ENCODE measurements around the gene NRM.
"Not testable (repeated sequence)": the region's sequence is repeated elsewhere in the genome, so short reads cannot be mapped to it uniquely, and the experiment has no call there.

The NRM gene

DNA sequence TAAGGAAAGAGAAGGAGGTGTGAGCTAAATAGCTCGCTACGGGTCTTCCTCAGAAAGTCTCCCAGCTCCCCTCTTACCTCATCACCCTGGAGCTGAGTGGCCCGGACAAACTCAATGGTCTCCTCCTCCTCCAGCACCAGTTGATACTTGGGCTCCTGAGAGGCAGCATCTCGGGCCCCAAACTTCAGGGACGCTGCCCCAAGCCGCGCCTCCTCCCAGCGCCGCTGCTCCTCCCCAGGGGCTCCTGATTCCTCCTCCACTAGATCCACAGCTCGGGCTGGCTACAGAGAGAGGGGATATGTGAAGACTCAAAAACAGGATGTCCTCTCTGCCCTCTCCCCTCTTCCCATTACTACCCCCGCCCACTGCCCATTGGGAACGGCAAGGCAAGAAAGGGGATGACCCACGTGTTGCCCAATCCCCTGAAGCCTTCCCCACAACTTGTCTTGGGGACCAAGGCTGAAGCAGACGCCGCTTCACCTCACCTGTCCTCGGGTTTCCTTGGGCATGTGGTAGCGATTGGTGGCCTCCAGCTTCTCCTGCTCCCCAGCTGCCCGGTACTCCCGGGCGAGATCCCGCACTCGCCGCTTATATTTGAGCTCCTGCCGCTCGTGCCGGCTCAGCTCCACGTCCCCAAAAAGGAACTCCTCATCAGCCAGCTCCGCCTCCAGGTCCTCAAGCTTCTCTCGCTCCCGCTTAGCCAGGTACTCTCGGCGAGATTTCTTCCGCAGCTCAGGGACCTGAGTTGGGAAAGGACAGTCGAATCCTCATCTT is 25.6 kb downstream of the NRM start:
- DNase-seq, result no peak

GRCh38 chr6:30657922-30658321 is 32.9 kb downstream of the NRM start:
- not testable (repeated sequence) for DNase-seq

GRCh38 chr6:30657454-30657853 is 33.3 kb downstream of the NRM start:
- DNase-seq, result peak in 1 of 4 experiments; percentile 15

- peak; percentile 74 to 86 (median 82) for DNase-seq
Observed at GRCh38 chr6:30656513-30656912, 34.3 kb downstream of the NRM start.

DNA sequence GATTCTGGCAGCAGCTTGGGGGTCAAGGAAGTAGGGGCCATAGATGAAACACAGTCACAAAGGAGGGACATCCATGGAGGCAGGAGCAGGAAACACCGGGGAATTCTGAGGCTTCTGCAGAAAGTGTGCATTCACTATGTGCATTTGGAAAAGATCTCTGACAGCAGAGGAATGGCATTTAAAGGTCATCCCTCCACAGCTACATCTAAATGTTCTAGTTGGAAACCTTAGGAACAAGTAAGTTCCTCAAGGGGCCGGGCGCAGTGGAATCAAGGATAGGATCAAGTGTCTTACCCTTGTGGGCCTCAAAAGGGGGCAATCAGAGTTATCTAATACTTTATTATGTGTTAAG is 35.1 kb downstream of the NRM start:
- DNase-seq, result no peak

DNA sequence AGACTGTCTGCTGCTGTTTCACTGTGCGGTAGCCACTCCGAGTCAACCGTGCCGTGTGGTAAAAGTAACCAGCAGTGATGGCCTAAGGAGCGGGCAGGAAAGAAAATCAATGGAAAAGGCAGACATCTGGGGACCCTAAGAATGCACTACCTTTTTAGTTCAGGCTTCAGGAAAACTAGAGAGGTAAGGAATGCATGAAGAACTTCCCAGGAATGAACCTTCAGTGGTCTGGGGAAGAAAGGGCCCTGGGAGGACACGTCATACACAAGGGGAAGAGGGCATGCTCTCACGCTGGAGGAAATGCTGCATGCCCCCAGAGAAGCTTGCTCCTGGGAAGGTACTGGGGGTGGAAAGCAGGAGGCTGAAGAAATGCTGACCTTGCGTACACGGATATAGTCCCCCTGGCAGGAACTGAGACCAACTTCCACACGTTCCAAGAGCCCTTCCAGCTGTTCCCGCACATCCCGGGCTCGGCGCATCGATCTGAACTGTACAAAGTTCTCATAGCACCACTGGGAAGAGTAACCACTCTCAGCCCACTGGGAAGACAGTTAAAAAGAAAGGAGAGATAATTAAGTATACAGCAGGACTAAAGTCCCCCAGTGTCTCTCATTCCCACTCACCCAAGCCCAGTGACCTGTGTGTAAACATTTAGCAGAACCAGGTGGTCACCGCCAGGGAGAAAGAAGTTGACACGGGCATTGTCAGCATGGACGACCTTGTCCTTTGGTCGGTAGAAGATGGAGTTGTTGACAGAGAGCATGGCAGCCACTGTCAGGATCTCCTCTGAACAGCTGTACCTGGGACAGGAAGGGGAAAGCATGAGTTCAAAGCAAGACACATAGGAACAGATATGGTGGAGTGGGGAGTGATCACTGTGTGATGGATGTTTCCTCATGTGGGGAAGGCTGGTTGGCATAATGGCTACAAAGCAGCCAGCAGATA is 35.7 kb downstream of the NRM start:
- DNase-seq, result no peak

GRCh38 chr6:30651143-30651542 is 39.6 kb downstream of the NRM start:
- no peak for DNase-seq

DNA sequence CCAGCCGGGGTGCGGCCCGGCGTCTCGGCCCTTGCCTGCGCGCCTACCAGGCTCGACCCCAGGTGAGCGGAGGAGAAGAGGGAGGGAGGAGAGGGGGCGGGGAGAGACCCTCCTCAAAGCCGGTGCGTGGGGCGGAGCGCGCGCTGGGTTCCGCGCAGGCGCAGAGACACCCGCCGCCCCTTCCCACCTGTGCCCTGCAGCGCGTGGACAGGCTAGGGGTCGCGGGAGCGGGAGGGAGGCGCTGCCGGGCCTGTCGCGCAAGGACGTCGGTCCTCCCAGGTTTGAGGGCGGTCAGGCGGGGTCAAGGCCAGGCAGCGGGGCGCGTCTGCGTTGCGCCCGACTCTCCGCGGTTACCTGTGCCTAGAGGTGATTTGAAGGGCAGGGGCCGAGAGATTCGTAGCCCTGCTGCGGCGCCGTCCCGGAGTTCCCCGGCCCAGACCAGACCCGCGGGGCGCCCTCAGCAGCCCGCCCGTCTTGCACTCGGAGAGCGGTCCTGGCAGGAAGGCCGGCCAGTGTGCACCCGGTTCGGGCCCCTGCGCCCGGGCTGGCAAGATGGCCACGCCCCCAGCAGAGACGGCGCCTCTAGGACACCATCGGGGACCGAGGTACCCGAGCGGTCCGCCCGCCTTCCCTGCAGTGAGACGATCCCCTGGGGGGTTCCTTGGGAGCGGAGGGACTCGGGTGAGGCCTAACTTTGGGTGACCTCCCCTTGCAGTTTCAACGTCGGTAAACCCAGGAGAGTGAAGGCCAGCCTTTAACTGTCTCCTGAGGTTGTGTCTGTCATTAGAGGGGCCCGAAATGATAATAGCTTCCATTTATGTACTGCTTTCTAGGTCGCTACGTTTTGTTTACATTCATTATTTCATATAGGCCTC is 43.3 kb downstream of the NRM start:
- peak; percentile 76 to 89 (median 83) for DNase-seq

DNA sequence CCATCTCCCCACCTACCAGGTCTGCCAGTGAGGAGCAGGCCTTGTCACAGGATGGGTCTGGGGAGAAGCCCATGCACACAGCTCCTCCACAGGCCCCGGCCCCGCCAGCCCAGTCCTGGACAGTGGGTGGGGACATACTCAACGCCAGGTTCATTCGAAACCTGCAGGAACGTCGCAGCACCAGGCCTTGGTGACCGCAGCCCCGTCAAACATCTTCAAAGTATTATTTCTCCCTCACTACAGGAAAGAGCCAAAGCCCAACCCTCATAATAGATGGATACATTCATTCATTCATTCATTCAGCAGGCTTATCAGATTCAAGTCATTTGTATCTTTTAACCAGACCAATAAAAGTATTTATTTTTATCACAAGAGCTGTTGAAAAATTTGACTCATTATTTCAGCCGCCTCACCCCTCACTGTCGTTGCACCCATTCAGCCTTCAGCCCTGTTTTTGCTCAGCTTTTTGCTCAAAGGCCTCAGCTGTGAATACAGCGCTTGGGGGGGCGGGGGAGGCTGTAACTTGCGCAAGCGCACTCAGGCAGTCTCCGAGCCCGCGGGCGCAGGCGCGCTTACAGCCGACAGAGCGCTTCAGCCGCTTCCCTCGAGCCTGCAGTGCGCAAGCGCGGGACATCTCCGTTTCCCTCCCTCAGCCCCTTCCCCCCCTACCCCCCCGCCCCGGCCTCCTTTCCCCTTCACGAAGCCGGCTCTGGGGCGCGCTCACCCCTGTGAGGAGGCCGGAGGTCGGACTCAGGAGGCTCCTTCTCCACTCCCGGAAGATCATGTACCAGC is 44.1 kb downstream of the NRM start, which contains the start of gene C6orf136:
C6orf136 (plus strand) TSS at position 684 of the 792 bp plus-strand sequence; CDS start at position 783, 99 bp downstream.
- peak; percentile 94 to 98 (median 96) for DNase-seq

DNA sequence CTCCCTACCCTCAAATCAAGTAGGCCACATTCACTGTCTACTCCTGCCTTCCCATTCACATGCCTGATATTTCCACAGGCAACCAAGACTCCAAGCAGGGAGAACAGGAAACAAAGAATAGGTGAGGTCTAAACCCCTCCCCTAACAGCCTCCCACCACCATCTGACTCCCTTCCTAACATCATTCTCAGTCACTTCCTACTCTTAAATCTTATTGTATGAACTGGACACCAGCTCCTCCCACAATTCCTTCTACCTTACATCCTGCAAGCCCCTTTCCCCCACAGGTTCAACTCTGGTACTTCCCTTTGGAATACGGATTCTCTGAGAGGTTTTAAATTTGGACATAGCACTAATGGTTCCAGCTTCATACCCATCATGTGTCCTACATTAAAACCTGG is 44.8 kb downstream of the NRM start:
- no peak for DNase-seq

GRCh38 chr6:30644769-30645168 is 46.0 kb downstream of the NRM start:
- DNase-seq, result no peak

GRCh38 chr6:30643656-30644055 is 47.1 kb downstream of the NRM start:
- DNase-seq, result no peak

- no peak for DNase-seq
Observed at GRCh38 chr6:30641048-30641447, 49.7 kb downstream of the NRM start.

DNA sequence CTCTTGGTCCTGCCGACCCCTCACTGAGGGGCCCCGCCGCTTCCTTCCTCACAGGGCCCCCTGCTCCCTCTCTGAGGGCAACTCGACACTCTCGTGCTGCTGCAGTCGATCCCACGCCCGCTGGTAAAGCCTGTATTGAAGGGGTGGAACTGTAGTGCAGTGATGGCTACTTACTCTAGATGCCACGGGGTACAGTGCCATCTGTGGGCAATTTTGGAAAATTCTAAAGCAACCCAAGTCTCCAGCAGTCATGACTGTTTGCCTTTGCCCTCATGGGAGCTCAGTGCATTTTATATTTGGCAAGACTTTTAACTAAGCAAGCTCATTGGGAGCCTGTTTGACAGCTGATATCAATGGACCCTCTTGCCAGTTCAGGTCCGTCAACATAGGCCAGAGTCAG is 50.3 kb downstream of the NRM start:
- peak in 1 of 4 experiments; percentile 11 for DNase-seq
